Activated CD4-positive, alpha-beta T cell treated with anti-CD3 and anti-CD28 coated beads, Interleukin-2, amount 50 U/mL, for 1 hour (primary cell): ENCODE data around the gene VIM.
"Not testable (repeated sequence)": the region's sequence is repeated elsewhere in the genome, so short reads cannot be mapped to it uniquely, and the experiment has no call there.

Experiments
- DNase-seq: peaks from one replicate; pipeline ENCODE4 v3.0.0-alpha.2; 2020

The VIM gene

GRCh38 chr10:17233286-17233991 lies 5.4 kb downstream of the VIM start:
- peak; percentile 28 for DNase-seq

- no peak for DNase-seq
Observed at GRCh38 chr10:17234431-17234945, 6.4 kb downstream of the VIM start.

GRCh38 chr10:17235136-17235535 lies 7.1 kb downstream of the VIM start:
- DNase-seq, result peak; percentile 8

GRCh38 chr10:17236468-17237148 lies 8.6 kb downstream of the VIM start:
- no peak for DNase-seq

- DNase-seq, result no peak
Observed at GRCh38 chr10:17237149-17237527, 9.1 kb downstream of the VIM start.

GRCh38 chr10:17237915-17238444 lies 9.9 kb downstream of the VIM start:
- peak; percentile 18 for DNase-seq

GRCh38 chr10:17238445-17239291 lies 10.6 kb downstream of the VIM start:
- DNase-seq, result peak; percentile 42

GRCh38 chr10:17239345-17240085 lies 11.5 kb downstream of the VIM start:
- no peak for DNase-seq

GRCh38 chr10:17240096-17240495 lies 12.1 kb downstream of the VIM start:
- DNase-seq, result no peak

GRCh38 chr10:17240616-17241015 lies 12.6 kb downstream of the VIM start:
- no peak for DNase-seq

- no peak for DNase-seq
Observed at GRCh38 chr10:17241611-17242333, 13.7 kb downstream of the VIM start.

GRCh38 chr10:17244700-17245365 lies 16.8 kb downstream of the VIM start:
- DNase-seq, result no peak

- DNase-seq, result no peak
Observed at GRCh38 chr10:17247210-17247609, 19.2 kb downstream of the VIM start.

GRCh38 chr10:17248964-17249363 lies 20.9 kb downstream of the VIM start:
- no peak for DNase-seq

- no peak for DNase-seq
Observed at GRCh38 chr10:17249820-17250219, 21.8 kb downstream of the VIM start.

- no peak for DNase-seq
Observed at GRCh38 chr10:17250736-17251135, 22.7 kb downstream of the VIM start.

GRCh38 chr10:17254543-17255050 lies 26.6 kb downstream of the VIM start:
- not testable (repeated sequence) for DNase-seq

- no peak for DNase-seq
Observed at GRCh38 chr10:17255512-17255911, 27.5 kb downstream of the VIM start.

- no peak for DNase-seq
Observed at GRCh38 chr10:17256051-17256450, 28.0 kb downstream of the VIM start.

GRCh38 chr10:17256627-17257026 lies 28.6 kb downstream of the VIM start:
- DNase-seq, result no peak
